DOHH2 (cell line): Measurements from ENCODE around the gene FKTN.

ENCODE experiments used
- CTCF ChIP-seq: fragments of 200-600 bp; sonication (generic); IDR thresholded peaks from one replicate; pipeline ENCODE4 v1.5.1; 2014; ENCODE audit warnings: antibody characterized with exemption, mild to moderate bottlenecking, low read depth, low read length; ENCODE audit not compliant: poor library complexity, severe bottlenecking
- EZH2phosphoT487 ChIP-seq: fragments of 200-600 bp; sonication (generic); IDR thresholded peaks from 2 replicates; pipeline ENCODE4 v1.6.1; 2017; ENCODE audit warnings: borderline replicate concordance, mild to moderate bottlenecking, antibody characterized with exemption, low read length, moderate library complexity, mixed read lengths

GRCh38 chr9:105531530-105531929 is 26.4 kb upstream of the FKTN start:
- TF ChIP-seq EZH2phosphoT487 = no peak
- TF ChIP-seq CTCF = no peak
